GM21528 (cell line): ENCODE results near the gene HSD11B1.

Experiments
- ATAC-seq: cut with Tn5 transposase; IDR thresholded peaks from one replicate; pipeline ENCODE4 v1.9.1; 2021; ENCODE audit warnings: mild to moderate bottlenecking, moderate library complexity; ENCODE audit not compliant: unreplicated experiment, low FRiP score

Gene HSD11B1

DNA sequence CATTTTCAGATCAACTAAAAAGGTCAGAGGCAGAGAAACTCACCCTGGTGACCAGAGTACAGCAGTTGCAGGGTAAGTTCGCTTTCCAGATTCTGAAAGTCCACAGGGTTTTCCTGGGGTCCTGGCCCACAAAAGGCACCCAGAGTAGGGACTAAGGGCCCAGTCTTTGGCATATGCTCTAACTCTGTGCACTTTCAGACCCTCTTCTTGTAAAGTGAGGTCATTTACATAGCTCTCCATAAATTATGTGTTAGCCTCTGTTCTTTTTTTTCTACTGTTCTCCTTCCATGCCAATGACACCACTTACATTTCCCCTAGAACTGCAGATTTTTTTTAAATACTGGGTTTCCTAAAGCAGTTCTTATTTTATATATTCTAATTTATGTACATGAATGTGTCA is 73.5 kb downstream of the HSD11B1 start:
- ATAC-seq: no peak

DNA sequence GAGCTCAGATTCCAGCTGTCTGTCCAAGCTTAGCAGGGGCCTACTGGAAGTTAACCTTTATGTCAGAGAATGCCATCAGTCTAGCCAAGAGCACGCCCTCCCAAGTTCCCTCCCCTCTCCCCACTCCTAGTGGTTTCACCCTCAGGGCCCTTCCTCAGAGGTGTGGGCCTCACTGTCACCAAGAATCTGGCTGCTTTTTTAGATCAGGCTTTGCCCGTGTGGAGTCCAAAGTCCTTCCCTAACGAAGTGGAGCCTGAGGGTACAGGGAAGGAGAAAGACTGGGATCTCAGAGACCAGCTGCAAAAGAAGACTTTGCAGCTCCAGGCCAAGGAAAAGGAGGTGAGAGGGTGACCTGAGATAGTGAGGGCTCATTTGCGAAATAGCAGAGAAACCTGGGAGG is 75.6 kb downstream of the HSD11B1 start:
- no peak for ATAC-seq

GRCh38 chr1:209783386-209783785 is 78.7 kb downstream of the HSD11B1 start:
- ATAC-seq: no peak
